H1 (cell line): ENCODE results near the gene FBXL15.

Source experiments
- CREB1 ChIP-seq: IDR thresholded peaks from 2 replicates; pipeline ENCODE4 v1.6.1; 2012; ENCODE audit warnings: inconsistent platforms
- POLR2A ChIP-seq, 2 experiments: IDR thresholded peaks; 1 replicate in 1 of 2; 2 replicates in 1 of 2; pipeline ENCODE4 v1.6.1; 2011; ENCODE audit warnings: low read depth in 2 of 2, low read length in 2 of 2, mild to moderate bottlenecking in 2 of 2; ENCODE audit errors: control extremely low read depth in 1 of 2
- POLR2AphosphoS5 ChIP-seq: IDR thresholded peaks from 2 replicates; pipeline ENCODE4 v1.6.1; 2011; ENCODE audit warnings: low read depth, low read length
- TAF1 ChIP-seq: IDR thresholded peaks from 2 replicates; pipeline ENCODE4 v1.6.1; 2011; ENCODE audit warnings: mild to moderate bottlenecking, low read depth, low read length
- ZNF274 ChIP-seq: IDR thresholded peaks from 2 replicates; pipeline ENCODE4 v1.7.0; 2012; ENCODE audit warnings: low read length, borderline replicate concordance; ENCODE audit errors: extremely low read depth
- TF ChIP-seq, protein P1 (sequence below), 3 experiments: IDR thresholded peaks; 1 replicate in 2 of 3; 2 replicates in 1 of 3; pipeline versions ENCODE4 v1.5.1 to v1.6.1; 2011; ENCODE audit warnings: low read length in 3 of 3, mild to moderate bottlenecking in 3 of 3, inconsistent platforms in 2 of 3, low read depth in 1 of 3, moderate library complexity in 1 of 3; ENCODE audit not compliant: insufficient read depth in 1 of 3; ENCODE audit errors: control extremely low read depth in 1 of 3

DNA sequence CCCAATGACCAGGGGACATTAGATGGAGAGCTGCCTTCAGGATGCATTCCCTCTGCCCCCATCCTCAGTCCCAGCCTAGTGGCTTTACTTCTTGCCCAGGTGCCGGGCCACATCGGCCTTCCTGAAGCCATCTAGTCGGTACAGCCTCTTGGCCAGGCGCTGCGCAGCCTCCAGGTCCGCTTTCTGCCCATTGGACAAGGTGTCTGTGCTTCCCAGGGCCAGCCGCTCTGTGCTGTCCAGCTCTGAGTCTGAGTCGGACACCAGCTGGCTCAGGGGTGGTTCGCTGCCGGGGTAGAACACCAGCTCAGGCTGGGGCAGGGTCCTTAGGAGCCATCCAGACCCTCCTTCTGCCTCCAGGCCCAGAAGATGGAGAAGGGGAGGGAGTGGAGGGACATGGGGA lies 8.3 kb upstream of the FBXL15 start:
- TF ChIP-seq POLR2AphosphoS5 (no peak), POLR2A (IDR thresholded peaks at IDR 0.05; ENCODE audit: control extremely low read depth in 1 of 2, low read depth in 2 of 2, low read length in 2 of 2) (no peak), TAF1 (no peak), ZNF274 (no peak), CREB1 (no peak)
- TF ChIP-seq, protein P1, sequence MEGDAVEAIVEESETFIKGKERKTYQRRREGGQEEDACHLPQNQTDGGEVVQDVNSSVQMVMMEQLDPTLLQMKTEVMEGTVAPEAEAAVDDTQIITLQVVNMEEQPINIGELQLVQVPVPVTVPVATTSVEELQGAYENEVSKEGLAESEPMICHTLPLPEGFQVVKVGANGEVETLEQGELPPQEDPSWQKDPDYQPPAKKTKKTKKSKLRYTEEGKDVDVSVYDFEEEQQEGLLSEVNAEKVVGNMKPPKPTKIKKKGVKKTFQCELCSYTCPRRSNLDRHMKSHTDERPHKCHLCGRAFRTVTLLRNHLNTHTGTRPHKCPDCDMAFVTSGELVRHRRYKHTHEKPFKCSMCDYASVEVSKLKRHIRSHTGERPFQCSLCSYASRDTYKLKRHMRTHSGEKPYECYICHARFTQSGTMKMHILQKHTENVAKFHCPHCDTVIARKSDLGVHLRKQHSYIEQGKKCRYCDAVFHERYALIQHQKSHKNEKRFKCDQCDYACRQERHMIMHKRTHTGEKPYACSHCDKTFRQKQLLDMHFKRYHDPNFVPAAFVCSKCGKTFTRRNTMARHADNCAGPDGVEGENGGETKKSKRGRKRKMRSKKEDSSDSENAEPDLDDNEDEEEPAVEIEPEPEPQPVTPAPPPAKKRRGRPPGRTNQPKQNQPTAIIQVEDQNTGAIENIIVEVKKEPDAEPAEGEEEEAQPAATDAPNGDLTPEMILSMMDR (IDR thresholded peaks at IDR 0.05; ENCODE audit: control extremely low read depth in 1 of 3, insufficient read depth in 1 of 3, low read depth in 1 of 3, low read length in 3 of 3), result no peak
